Measurements from ENCODE around the gene ANKRD44. TPM values are rescaled to one million over a fixed set of nuclear protein-coding genes. Genes with fewer than 3 reads are reported as not detected.

The ANKRD44 gene
- total RNA-seq, 4 donors from 2014 or later: 24.4 to 51.8 (median 35.7) TPM

DNA sequence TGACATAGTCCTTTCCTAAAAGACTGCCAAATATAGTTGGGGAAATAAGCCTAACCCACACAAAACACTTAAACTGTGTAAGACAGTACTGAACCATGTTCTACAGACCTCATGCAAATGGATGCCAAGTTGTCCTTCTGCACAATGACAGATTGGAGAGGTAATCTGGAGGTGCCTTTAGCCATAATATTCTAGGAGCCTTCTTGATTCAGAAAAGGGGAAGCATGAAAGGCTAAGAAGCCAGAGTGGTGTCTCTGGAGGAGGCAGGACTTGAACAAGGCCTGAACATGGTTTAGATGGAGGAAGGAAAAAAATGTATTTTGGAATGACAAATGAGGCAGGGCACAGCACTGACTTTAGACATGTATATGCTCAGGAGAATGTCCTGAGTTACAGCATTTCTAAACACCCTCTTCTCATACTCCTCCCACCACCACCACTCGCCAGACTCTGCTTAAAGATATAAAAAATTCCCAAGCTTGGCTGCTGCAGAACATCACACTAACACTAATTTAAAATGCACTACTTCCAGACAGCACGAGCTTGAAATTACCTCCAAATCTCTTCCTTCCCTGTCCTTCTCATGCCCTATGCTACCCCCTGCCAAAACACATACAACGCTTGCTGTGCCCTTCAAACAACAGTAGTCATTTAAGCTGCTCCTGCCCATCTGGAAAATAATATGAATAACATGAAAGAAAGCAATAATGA, 110.4 kb downstream of the ANKRD44 start:
- peaks cover 8 to 75% (median 25%) of the 10 kb centered on the region in 3 donors for H3K4me1 ChIP-seq

DNA sequence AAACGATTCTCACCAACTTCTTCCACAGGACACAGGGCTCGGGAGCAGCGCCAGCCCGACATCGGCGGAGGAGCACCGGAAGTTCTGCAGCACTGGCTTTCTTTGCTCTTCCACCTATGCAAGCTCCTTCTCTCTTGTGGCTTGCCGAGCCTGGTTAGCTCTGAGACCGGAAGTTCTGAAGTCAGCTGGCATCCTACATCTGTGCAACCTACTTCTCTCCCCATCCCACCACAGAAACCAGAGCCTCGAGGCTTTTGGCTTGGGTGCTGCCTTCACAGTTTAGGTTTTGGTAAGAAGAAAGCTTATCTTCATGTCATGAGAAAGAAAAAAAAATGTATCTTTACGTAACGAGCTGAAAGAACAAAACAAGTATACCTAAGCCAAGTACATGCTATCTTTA, 111.7 kb downstream of the ANKRD44 start:
- TF ChIP-seq EP300 (IDR thresholded peaks at IDR 0.05) (no peak), POLR2A (IDR thresholded peaks at IDR 0.05) (no peak), POLR2AphosphoS5 (IDR thresholded peaks at IDR 0.05) (no peak)
- TF ChIP-seq, protein P1, sequence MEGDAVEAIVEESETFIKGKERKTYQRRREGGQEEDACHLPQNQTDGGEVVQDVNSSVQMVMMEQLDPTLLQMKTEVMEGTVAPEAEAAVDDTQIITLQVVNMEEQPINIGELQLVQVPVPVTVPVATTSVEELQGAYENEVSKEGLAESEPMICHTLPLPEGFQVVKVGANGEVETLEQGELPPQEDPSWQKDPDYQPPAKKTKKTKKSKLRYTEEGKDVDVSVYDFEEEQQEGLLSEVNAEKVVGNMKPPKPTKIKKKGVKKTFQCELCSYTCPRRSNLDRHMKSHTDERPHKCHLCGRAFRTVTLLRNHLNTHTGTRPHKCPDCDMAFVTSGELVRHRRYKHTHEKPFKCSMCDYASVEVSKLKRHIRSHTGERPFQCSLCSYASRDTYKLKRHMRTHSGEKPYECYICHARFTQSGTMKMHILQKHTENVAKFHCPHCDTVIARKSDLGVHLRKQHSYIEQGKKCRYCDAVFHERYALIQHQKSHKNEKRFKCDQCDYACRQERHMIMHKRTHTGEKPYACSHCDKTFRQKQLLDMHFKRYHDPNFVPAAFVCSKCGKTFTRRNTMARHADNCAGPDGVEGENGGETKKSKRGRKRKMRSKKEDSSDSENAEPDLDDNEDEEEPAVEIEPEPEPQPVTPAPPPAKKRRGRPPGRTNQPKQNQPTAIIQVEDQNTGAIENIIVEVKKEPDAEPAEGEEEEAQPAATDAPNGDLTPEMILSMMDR (IDR thresholded peaks at IDR 0.05): no peak
- Histone ChIP-seq H3K4me1 (peaks cover 8 to 70% (median 30%) of the 10 kb centered on the region in 3 donors), H3K27me3 (no peaks in the 10 kb centered on the region), H3K27ac (peak overlapping the region in 3 of 4 donors; percentile 29 to 54 (median 44)), H3K4me3 (peak overlapping the region in 1 of 2 donors; percentile 6), H3K36me3 (no peaks in the 10 kb centered on the region), H3K9me3 (no peaks in the 10 kb centered on the region)
- ATAC-seq: peak; percentile 34
- WGBS, 2 donors (ENCODE audit: low coverage in 1 of 2): 29 to 31% methylated on average over 3 to 12 of the region's 12 CpGs

More for the DNA sequence above, 110.4 kb downstream of the ANKRD44 start:
- H3K36me3 ChIP-seq: no peaks in the 10 kb centered on the region
- H3K4me3 ChIP-seq: no peak overlapping the region
- no peak for TF ChIP-seq EP300 (IDR thresholded peaks at IDR 0.05)
- TF ChIP-seq, protein P1 (IDR thresholded peaks at IDR 0.05): no peak
- TF ChIP-seq POLR2A (IDR thresholded peaks at IDR 0.05): no peak
- TF ChIP-seq POLR2AphosphoS5 (IDR thresholded peaks at IDR 0.05): no peak
- H3K27me3 ChIP-seq: no peaks in the 10 kb centered on the region
- H3K27ac ChIP-seq: peak overlapping the region in 3 of 4 donors; percentile 29 to 47 (median 39)
- no peaks in the 10 kb centered on the region for H3K9me3 ChIP-seq
- WGBS, 2 donors (ENCODE audit: low coverage in 1 of 2): 26 to 37% methylated on average over 3 of the region's 3 CpGs
- ATAC-seq: no peak

DNA sequence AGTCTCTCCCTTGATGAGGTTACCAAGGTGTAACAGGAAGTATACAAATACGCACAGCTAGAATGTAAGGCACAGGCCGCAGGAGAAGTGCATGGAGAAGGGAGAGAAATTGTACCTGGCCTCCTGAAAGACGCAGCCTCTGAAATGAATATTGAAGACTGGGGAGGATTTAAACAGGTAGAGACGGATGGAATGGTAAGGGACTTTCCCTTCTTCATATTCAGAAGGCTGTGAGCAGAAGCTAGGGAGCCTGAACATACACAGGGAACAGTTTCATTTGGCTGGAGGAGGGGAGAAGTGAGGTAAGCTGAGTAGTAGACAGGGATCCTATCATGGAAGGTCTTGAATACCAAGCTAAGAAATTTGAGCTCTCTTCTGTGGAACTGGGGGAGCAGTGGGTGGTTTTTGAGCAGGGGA, 112.7 kb downstream of the ANKRD44 start:
- ATAC-seq: no peak
- no peak overlapping the region for H3K4me3 ChIP-seq
- peak overlapping the region in 3 of 4 donors; percentile 29 to 54 (median 44) for H3K27ac ChIP-seq
- TF ChIP-seq POLR2A (IDR thresholded peaks at IDR 0.05): no peak
- TF ChIP-seq, protein P1 (IDR thresholded peaks at IDR 0.05): no peak
- no peak for TF ChIP-seq EP300 (IDR thresholded peaks at IDR 0.05)
- no peak for TF ChIP-seq POLR2AphosphoS5 (IDR thresholded peaks at IDR 0.05)
- no peaks in the 10 kb centered on the region for H3K9me3 ChIP-seq
- 88 to 89% methylated on average over 4 of the region's 4 CpGs for WGBS, 2 donors (ENCODE audit: low coverage in 1 of 2)
- no peaks in the 10 kb centered on the region for H3K27me3 ChIP-seq
- H3K36me3 ChIP-seq: no peaks in the 10 kb centered on the region
- peaks cover 8 to 70% (median 30%) of the 10 kb centered on the region in 3 donors for H3K4me1 ChIP-seq

DNA sequence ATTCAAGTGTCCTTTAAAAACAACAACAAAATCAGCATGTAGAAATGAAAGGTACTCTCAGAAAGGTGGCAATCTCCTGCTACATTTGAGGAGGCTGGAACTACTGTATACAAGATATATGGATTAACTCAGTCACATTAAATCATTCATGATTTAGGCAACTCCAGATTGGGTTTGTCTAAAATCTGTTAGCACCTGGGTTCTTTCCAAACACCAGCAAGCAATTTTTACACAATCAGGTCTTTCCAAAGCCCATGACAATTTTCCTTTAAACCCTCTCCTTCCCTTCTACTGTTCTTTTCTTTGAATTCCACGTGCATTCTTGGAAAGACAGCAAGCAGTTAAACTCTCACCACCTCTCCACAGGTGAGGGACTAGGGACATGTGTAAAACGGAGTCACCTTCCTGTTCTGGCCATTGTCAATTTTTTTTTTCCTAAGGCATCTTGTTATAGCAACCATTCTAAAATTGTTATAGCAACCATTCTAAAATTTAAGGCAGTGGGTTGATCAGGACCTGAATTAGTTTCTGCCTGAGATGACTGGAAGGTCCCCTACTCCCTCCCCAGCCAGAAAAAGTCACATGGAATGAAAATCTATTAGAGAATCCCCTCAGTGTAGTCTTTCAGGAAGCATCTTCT, 113.9 kb downstream of the ANKRD44 start:
- TF ChIP-seq POLR2A (IDR thresholded peaks at IDR 0.05) (no peak), POLR2AphosphoS5 (IDR thresholded peaks at IDR 0.05) (no peak), EP300 (IDR thresholded peaks at IDR 0.05) (no peak)
- TF ChIP-seq, protein P1 (IDR thresholded peaks at IDR 0.05): no peak
- H3K27ac ChIP-seq: peak overlapping the region in 1 of 4 donors; percentile 72
- ATAC-seq: no peak
- no peak overlapping the region for H3K4me3 ChIP-seq
- 7 to 40% methylated on average over 1 to 2 of the region's 2 CpGs for WGBS, 2 donors (ENCODE audit: low coverage in 1 of 2)
- H3K4me1 ChIP-seq: peaks cover 8 to 79% (median 30%) of the 10 kb centered on the region in 3 donors
- H3K36me3 ChIP-seq: no peaks in the 10 kb centered on the region
- no peaks in the 10 kb centered on the region for H3K27me3 ChIP-seq
- no peaks in the 10 kb centered on the region for H3K9me3 ChIP-seq

Data from gastroesophageal sphincter (tissue), 4 donors.